Panc1 (cell line): Measurements from ENCODE around the gene CLDN15. TPM values are rescaled to one million over a fixed set of nuclear protein-coding genes. Genes with fewer than 3 reads are reported as not detected.

Source experiments
- ATAC-seq: fragments of 200-7000 bp; cut with Tn5 transposase; 2 replicates; pipeline ENCODE4 v1.9.1; 2020; ENCODE audit warnings: mild to moderate bottlenecking, moderate library complexity
- BruUV-seq: library from RNA; stranded (reverse); fragments of 400-500 nt; replicated peaks from 2 replicates; lab custom pipeline; 2021; lab: Mats Ljungman, UMichigan
- CTCF ChIA-PET: fragments of 300-600 bp; sonication (Branson Sonifier 250); formaldehyde crosslinking; loops from one replicate; lab custom pipeline; 2022; ENCODE audit warnings: antibody characterized with exemption; lab: Charles Lee
- POLR2A ChIA-PET: fragments of 300-600 bp; sonication (Branson Sonifier 250); formaldehyde crosslinking; loops from one replicate; lab custom pipeline; 2022; ENCODE audit warnings: antibody characterized with exemption; lab: Charles Lee
- DNase-seq: peaks from one replicate; pipeline ENCODE4 v3.0.0-alpha.2; 2010; ENCODE audit warnings: low read depth, low spot score
- H3K27ac ChIP-seq: 2 replicates; pipeline ENCODE4 v1.5.1; 2011; ENCODE audit warnings: mild to moderate bottlenecking, low read length, inconsistent platforms
- H3K27me3 ChIP-seq: fragments of 200-500 bp; sonication (Bioruptor generic); 2 replicates; pipeline ENCODE4 v1.6.0; 2014; ENCODE audit warnings: low read length, inconsistent platforms; ENCODE audit not compliant: control insufficient read depth, insufficient read depth
- H3K36me3 ChIP-seq: fragments of 200-500 bp; sonication (Bioruptor generic); 2 replicates; pipeline ENCODE4 v1.5.1; 2014; ENCODE audit warnings: inconsistent platforms, mild to moderate bottlenecking, low read length, moderate library complexity; ENCODE audit not compliant: control insufficient read depth, insufficient read depth
- H3K4me1 ChIP-seq: 2 replicates; pipeline ENCODE4 v1.5.1; 2011; ENCODE audit warnings: inconsistent platforms, mild to moderate bottlenecking, low read length, moderate library complexity; ENCODE audit not compliant: control insufficient read depth, insufficient read depth
- H3K4me3 ChIP-seq, 2 experiments: 2 replicates each; pipeline ENCODE4 v1.5.1; 2011 to 2012; ENCODE audit warnings: low read depth in 2 of 2, low read length in 2 of 2, mild to moderate bottlenecking in 2 of 2, inconsistent platforms in 1 of 2, moderate library complexity in 1 of 2
- H3K9me3 ChIP-seq: fragments of 200-500 bp; sonication (Bioruptor generic); 2 replicates; pipeline ENCODE4 v1.5.1; 2014; ENCODE audit warnings: low read depth, mild to moderate bottlenecking, inconsistent platforms, low read length, moderate library complexity; ENCODE audit not compliant: control insufficient read depth, insufficient read depth
- POLR2AphosphoS5 ChIP-seq: IDR thresholded peaks from 2 replicates; pipeline ENCODE4 v1.6.1; 2012; ENCODE audit warnings: mild to moderate bottlenecking, low read depth, low read length, moderate library complexity
- SIN3A ChIP-seq: IDR thresholded peaks from 2 replicates; pipeline ENCODE4 v1.6.1; 2012; ENCODE audit warnings: low read depth, mild to moderate bottlenecking, low read length, moderate library complexity, borderline replicate concordance; ENCODE audit not compliant: insufficient read depth
- TCF7L2 ChIP-seq: IDR thresholded peaks from 2 replicates; pipeline ENCODE4 v1.6.1; 2011; ENCODE audit warnings: mild to moderate bottlenecking, low read depth, low read length, inconsistent platforms
- in situ Hi-C: cut with HindIII; loops from 2 replicates; pipeline ENCODE4 v1.10.0; 2016; ENCODE audit warnings: low sequenced_read_pairs, low pct_unique_long_range_greater_than_20kb
- intact Hi-C: fragments of 100-400 bp; cut with micrococcal nuclease; formaldehyde crosslinking; loops from one replicate; pipeline ENCODE4 v1.10.0; 2022; ENCODE audit not compliant: unreplicated experiment
- total RNA-seq: library from RNA; stranded (reverse); gene quantifications from one replicate; pipeline ENCODE4 v1.2.1, GENCODE V29; 2021; ENCODE audit not compliant: unreplicated experiment
- TF ChIP-seq, protein P1 (sequence below): fragments of 450-650 bp; IDR thresholded peaks from 2 replicates; pipeline ENCODE4 v1.5.1; 2017; ENCODE audit warnings: mild to moderate bottlenecking
- TF ChIP-seq, protein P2 (sequence below), 2 experiments: IDR thresholded peaks; 2 replicates each; pipeline ENCODE4 v1.6.1; 2011 to 2012; ENCODE audit warnings: low read depth in 2 of 2, control low read depth in 1 of 2, low read length in 1 of 2, mild to moderate bottlenecking in 1 of 2, moderate library complexity in 1 of 2; ENCODE audit not compliant: insufficient read depth in 1 of 2

Gene CLDN15
- total RNA-seq, 1 experiment from 2014 or later = 8.0 TPM

DNA sequence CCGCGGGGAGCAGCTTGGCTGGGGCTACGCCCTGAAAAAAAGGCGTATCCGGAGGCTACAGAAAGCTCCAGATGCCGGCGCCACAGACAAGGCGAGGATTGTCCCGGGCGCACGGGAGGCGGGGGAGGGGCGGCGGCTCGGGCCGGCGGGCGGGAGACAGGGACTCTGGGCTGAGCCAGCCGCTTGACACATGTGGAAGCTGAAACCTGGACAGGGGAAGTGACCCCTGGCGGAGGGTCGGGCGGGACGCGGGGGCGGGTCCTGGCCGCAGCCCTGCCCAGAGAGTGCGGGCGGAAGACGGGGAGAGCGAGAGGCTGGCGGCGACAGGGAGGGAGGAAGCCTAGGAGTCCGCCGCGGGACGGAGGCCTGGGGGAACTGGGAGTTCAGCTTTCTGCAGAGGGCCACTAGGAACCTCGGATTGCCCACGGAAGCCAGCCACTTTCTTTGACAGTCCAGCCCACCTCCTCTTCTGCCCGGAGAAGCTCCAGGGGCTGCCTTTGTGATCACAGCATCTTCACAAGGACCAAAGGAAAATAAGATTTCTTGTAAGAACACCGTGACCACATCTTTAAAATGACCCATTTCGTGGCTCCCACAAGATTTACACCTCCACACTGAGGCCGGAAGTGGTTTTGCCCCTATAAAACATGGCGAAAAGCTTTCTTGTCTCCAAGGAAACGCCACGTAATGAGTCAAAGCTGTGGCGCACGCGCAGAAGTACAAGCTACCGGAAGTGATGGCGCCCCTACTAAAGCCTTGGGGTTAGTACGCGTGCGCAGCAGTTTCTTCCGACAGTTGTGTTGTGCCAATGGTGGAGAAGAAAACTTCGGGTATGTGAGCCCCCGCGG, 20.0 kb downstream of the CLDN15 start, which contains the start of the genes PLOD3 and ZNHIT1:
Gene PLOD3, minus strand, starts transcription at position 194 of the 848 bp plus-strand sequence. CDS start 307 bp downstream, outside the sequence.
Gene ZNHIT1, plus strand, starts transcription at position 778 of the 848 bp plus-strand sequence. Its CDS starts 31 bp downstream, at position 809.
- H3K27ac ChIP-seq = peak within 1 kb of the TSS; percentile 95
- no peak for TF ChIP-seq TCF7L2
- TF ChIP-seq, protein P1, sequence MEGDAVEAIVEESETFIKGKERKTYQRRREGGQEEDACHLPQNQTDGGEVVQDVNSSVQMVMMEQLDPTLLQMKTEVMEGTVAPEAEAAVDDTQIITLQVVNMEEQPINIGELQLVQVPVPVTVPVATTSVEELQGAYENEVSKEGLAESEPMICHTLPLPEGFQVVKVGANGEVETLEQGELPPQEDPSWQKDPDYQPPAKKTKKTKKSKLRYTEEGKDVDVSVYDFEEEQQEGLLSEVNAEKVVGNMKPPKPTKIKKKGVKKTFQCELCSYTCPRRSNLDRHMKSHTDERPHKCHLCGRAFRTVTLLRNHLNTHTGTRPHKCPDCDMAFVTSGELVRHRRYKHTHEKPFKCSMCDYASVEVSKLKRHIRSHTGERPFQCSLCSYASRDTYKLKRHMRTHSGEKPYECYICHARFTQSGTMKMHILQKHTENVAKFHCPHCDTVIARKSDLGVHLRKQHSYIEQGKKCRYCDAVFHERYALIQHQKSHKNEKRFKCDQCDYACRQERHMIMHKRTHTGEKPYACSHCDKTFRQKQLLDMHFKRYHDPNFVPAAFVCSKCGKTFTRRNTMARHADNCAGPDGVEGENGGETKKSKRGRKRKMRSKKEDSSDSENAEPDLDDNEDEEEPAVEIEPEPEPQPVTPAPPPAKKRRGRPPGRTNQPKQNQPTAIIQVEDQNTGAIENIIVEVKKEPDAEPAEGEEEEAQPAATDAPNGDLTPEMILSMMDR = no peak; the same call in 1 of the 2 replicates
- peak; percentile 91 for TF ChIP-seq POLR2AphosphoS5
- TF ChIP-seq SIN3A = peak; percentile 85; the same call in 1 of the 2 replicates
- TF ChIP-seq, protein P2, sequence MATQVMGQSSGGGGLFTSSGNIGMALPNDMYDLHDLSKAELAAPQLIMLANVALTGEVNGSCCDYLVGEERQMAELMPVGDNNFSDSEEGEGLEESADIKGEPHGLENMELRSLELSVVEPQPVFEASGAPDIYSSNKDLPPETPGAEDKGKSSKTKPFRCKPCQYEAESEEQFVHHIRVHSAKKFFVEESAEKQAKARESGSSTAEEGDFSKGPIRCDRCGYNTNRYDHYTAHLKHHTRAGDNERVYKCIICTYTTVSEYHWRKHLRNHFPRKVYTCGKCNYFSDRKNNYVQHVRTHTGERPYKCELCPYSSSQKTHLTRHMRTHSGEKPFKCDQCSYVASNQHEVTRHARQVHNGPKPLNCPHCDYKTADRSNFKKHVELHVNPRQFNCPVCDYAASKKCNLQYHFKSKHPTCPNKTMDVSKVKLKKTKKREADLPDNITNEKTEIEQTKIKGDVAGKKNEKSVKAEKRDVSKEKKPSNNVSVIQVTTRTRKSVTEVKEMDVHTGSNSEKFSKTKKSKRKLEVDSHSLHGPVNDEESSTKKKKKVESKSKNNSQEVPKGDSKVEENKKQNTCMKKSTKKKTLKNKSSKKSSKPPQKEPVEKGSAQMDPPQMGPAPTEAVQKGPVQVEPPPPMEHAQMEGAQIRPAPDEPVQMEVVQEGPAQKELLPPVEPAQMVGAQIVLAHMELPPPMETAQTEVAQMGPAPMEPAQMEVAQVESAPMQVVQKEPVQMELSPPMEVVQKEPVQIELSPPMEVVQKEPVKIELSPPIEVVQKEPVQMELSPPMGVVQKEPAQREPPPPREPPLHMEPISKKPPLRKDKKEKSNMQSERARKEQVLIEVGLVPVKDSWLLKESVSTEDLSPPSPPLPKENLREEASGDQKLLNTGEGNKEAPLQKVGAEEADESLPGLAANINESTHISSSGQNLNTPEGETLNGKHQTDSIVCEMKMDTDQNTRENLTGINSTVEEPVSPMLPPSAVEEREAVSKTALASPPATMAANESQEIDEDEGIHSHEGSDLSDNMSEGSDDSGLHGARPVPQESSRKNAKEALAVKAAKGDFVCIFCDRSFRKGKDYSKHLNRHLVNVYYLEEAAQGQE (IDR thresholded peaks at IDR 0.05; ENCODE audit: insufficient read depth in 1 of 2, low read depth in 2 of 2, low read length in 1 of 2) = no peak
- H3K4me1 ChIP-seq = peaks cover 13% of the 10 kb centered on the region
- in situ Hi-C loops (no loop called here), intact Hi-C loops (no loop called here)
- no peaks in the 10 kb centered on the region for H3K9me3 ChIP-seq
- no peaks in the 10 kb centered on the region; the same call in 1 of the 2 replicates for H3K36me3 ChIP-seq
- CTCF ChIA-PET = interaction anchor here (0.6 to 1.7 kb wide), 4 partner anchors 26 to 326 kb away, joined by 3 to 9 read pairs (median 6); partner anchors contain the start of gene FIS1
- BruUV-seq = no TSS peak
- peak within 1 kb of the TSS; percentile 85 to 97 for H3K4me3 ChIP-seq
- ATAC-seq (peak; percentile 94), DNase-seq (peak; percentile 96)
- POLR2A ChIA-PET = interaction anchor here (0.6 to 1.5 kb wide), 11 partner anchors 14 to 594 kb away, joined by 3 to 10 read pairs (median 5); partner anchors contain the start of gene ACTL6B
- no peaks in the 10 kb centered on the region for H3K27me3 ChIP-seq

DNA sequence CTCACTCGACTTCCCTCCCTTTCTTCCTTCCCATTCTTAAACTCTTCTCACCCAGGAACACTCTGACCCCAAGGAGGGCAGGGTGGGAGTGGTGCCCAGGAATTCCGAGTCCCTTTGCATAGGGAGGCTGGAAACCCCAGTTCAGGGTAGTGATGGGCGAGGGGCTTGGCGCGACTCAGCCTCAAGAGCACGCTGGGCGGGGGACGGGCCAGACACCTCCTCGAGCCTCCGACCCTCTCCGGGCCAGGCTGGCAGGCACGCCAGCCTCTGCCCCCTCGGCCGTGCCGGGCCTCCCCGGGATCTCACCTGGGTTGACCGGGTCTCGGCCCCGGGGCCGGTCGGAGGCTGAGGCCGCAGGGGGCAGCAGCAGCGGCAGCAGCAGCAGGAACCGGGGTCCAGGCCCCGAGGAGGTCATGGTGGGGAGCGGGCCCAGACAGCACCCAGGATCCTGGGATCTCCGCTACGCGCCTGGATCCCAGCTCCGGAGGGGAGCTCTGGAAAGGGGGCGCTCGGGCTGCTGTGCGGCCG, 20.7 kb downstream of the CLDN15 start:
- no peaks in the 10 kb centered on the region for H3K27me3 ChIP-seq
- in situ Hi-C loops (no loop called here), intact Hi-C loops (no loop called here)
- DNase-seq (no peak), ATAC-seq (no peak; the same call in none of the 2 replicates)
- H3K27ac ChIP-seq = peak overlapping the region; percentile 95
- H3K4me1 ChIP-seq = peaks cover 13% of the 10 kb centered on the region
- no TSS peak for BruUV-seq
- CTCF ChIA-PET = interaction anchor here (0.6 to 1.7 kb wide), 3 partner anchors 27 to 325 kb away, joined by 3 to 9 read pairs (median 3); no protein-coding TSS in a partner anchor
- H3K36me3 ChIP-seq = no peaks in the 10 kb centered on the region; the same call in 1 of the 2 replicates
- H3K4me3 ChIP-seq = peak overlapping the region; percentile 85 to 97
- no peaks in the 10 kb centered on the region for H3K9me3 ChIP-seq
- no peak for TF ChIP-seq TCF7L2
- TF ChIP-seq, protein P1 = no peak
- POLR2A ChIA-PET = interaction anchor here (0.6 to 1.5 kb wide), 4 partner anchors 22 to 560 kb away, joined by 3 to 10 read pairs (median 6); partner anchors contain the start of gene ACTL6B
